Adrenal gland (tissue), 5 donors: Measurements from ENCODE around the gene LIF.

ENCODE experiments used
- CTCF ChIP-seq, 6 experiments: fragments of 450-650 bp in 4 of 6; fragments of 200-600 bp in 2 of 6; sonication (generic) in 1 of 6; IDR thresholded peaks; 1 replicate in 5 of 6; 2 replicates in 1 of 6; pipeline versions ENCODE4 v1.5.1 to v1.8.0; 2016 to 2021; ENCODE audit warnings: antibody characterized with exemption in 6 of 6, mild to moderate bottlenecking in 2 of 6, moderate library complexity in 1 of 6
- POLR2A ChIP-seq, 2 donors: fragments of 450-650 bp; IDR thresholded peaks; one replicate each; pipeline ENCODE4 v1.6.1; 2017; ENCODE audit warnings: antibody characterized with exemption in 2 of 2, mild to moderate bottlenecking in 2 of 2, moderate library complexity in 1 of 2
- donor health status: DM: no; HTN: no; CAD: no.

DNA sequence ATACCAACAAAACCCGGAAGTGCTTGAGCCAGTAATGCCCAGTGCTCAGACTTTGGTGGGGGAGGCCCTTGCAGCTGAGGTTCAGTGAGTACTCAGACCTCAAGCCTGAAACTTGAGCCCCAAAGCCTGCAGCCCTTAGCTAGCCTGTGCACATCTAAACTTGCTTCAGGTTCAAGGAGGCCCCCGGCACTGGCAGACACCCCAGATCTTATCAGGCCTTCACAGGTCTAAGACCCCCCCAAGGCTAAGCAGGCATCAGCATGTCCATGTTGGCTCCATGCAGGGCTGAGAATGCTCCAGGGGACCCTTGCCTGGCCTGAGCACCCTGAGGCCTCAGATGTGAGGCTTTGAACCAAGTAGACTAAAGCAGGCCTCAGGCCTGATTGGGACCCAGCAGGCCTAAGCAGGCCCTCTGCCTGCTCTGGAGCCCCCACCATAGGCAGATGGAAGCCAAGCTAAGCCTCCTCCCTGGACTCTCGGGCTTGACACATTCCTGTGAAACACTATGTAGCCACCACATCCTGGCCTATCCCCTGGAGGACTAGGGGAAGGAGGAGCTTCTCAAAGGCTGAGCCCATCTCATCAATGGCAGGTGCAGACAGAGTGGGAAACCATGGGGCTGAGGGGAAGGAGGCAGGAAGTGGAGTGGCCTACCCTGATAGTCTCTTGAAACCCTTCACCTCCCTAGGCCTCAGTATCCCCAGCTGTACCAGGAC, 43.9 kb upstream of the LIF start:
- TF ChIP-seq CTCF (IDR thresholded peaks at IDR 0.05), result no peak
- no peak for TF ChIP-seq POLR2A (IDR thresholded peaks at IDR 0.05)
